Measurements from ENCODE around the gene FOXJ2. TPM values are rescaled to one million over a fixed set of nuclear protein-coding genes. Genes with fewer than 3 reads are reported as not detected.
"Not testable (repeated sequence)": the region's sequence is repeated elsewhere in the genome, so short reads cannot be mapped to it uniquely, and the experiment has no call there.

The FOXJ2 gene
- total and polyA plus RNA-seq, 2 donors (not counting 1 experiment from before 2014, with no cell fraction given), result 8.3 TPM

- Histone ChIP-seq H3K9me3 (ENCODE audit: control insufficient read depth, insufficient read depth, low read depth, low read length) (no peaks in the 10 kb centered on the region), H3K79me2 (ENCODE audit: control insufficient read depth, insufficient read depth, low read length) (peaks cover 40% of the 10 kb centered on the region), H3K36me3 (ENCODE audit: control insufficient read depth, insufficient read depth, low read length) (no peaks in the 10 kb centered on the region), H3K27me3 (ENCODE audit: control insufficient read depth, insufficient read depth, low read length) (no peaks in the 10 kb centered on the region), H3K4me3 (replicated peaks in 1 of 4; ENCODE audit: control extremely low read depth in 1 of 4, insufficient read depth in 1 of 4, low read depth in 3 of 4, low read length in 4 of 4) (peak overlapping the region; percentile 37 to 95 (median 72)), H4K20me1 (ENCODE audit: control insufficient read depth, extremely low read depth, insufficient read depth, low read length) (no peaks in the 10 kb centered on the region), H3K9ac (ENCODE audit: insufficient read depth, low read length) (peak overlapping the region; percentile 51), H3K4me1 (ENCODE audit: control insufficient read depth, extremely low read depth, insufficient read depth, low read length) (no peaks in the 10 kb centered on the region), H3K27ac (ENCODE audit: insufficient read depth, low read length) (peak overlapping the region; percentile 76), H2AFZ (ENCODE audit: low read length) (peak overlapping the region; percentile 90), H3K4me2 (ENCODE audit: extremely low read depth, insufficient read depth, low read length) (peak overlapping the region; percentile 85)
- TF ChIP-seq, protein P1, sequence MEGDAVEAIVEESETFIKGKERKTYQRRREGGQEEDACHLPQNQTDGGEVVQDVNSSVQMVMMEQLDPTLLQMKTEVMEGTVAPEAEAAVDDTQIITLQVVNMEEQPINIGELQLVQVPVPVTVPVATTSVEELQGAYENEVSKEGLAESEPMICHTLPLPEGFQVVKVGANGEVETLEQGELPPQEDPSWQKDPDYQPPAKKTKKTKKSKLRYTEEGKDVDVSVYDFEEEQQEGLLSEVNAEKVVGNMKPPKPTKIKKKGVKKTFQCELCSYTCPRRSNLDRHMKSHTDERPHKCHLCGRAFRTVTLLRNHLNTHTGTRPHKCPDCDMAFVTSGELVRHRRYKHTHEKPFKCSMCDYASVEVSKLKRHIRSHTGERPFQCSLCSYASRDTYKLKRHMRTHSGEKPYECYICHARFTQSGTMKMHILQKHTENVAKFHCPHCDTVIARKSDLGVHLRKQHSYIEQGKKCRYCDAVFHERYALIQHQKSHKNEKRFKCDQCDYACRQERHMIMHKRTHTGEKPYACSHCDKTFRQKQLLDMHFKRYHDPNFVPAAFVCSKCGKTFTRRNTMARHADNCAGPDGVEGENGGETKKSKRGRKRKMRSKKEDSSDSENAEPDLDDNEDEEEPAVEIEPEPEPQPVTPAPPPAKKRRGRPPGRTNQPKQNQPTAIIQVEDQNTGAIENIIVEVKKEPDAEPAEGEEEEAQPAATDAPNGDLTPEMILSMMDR (conservative IDR thresholded peaks at IDR 0.05 in 1 of 2, IDR thresholded peaks at IDR 0.05 in 1 of 2; ENCODE audit: low read depth in 1 of 2, low read length in 2 of 2), result no peak
- no peak for TF ChIP-seq EZH2 (IDR thresholded peaks at IDR 0.05; ENCODE audit: low read length, missing control alignments)
- DNase-seq (ENCODE audit: low read depth in 2 of 2), result no peak
These were observed 48.9 kb downstream of the FOXJ2 start for GRCh38 chr12:8081251-8081920.

GRCh38 chr12:8082808-8083100 is 50.2 kb downstream of the FOXJ2 start:
- Histone ChIP-seq H2AFZ (ENCODE audit: low read length) (no peak overlapping the region), H3K27ac (ENCODE audit: insufficient read depth, low read length) (peak overlapping the region; percentile 76), H3K9ac (ENCODE audit: insufficient read depth, low read length) (peak overlapping the region; percentile 51), H3K36me3 (ENCODE audit: control insufficient read depth, insufficient read depth, low read length) (no peaks in the 10 kb centered on the region), H4K20me1 (ENCODE audit: control insufficient read depth, extremely low read depth, insufficient read depth, low read length) (no peaks in the 10 kb centered on the region), H3K9me3 (ENCODE audit: control insufficient read depth, insufficient read depth, low read depth, low read length) (no peaks in the 10 kb centered on the region), H3K27me3 (ENCODE audit: control insufficient read depth, insufficient read depth, low read length) (no peaks in the 10 kb centered on the region), H3K79me2 (ENCODE audit: control insufficient read depth, insufficient read depth, low read length) (peaks cover 48% of the 10 kb centered on the region), H3K4me1 (ENCODE audit: control insufficient read depth, extremely low read depth, insufficient read depth, low read length) (no peaks in the 10 kb centered on the region), H3K4me3 (replicated peaks in 1 of 4; ENCODE audit: control extremely low read depth in 1 of 4, insufficient read depth in 1 of 4, low read depth in 3 of 4, low read length in 4 of 4) (peak overlapping the region; percentile 37 to 95 (median 72)), H3K4me2 (ENCODE audit: extremely low read depth, insufficient read depth, low read length) (peak overlapping the region; percentile 85)
- no peak for DNase-seq (ENCODE audit: low read depth in 2 of 2)
- TF ChIP-seq, protein P1 (conservative IDR thresholded peaks at IDR 0.05 in 1 of 2, IDR thresholded peaks at IDR 0.05 in 1 of 2; ENCODE audit: low read depth in 1 of 2, low read length in 2 of 2), result no peak
- TF ChIP-seq EZH2 (IDR thresholded peaks at IDR 0.05; ENCODE audit: low read length, missing control alignments), result no peak

- not testable (repeated sequence) for H3K4me3 ChIP-seq (replicated peaks in 1 of 4; ENCODE audit: control extremely low read depth in 1 of 4, insufficient read depth in 1 of 4, low read depth in 3 of 4, low read length in 4 of 4); H3K36me3 ChIP-seq (ENCODE audit: control insufficient read depth, insufficient read depth, low read length); H3K9me3 ChIP-seq (ENCODE audit: control insufficient read depth, insufficient read depth, low read depth, low read length); H3K9ac ChIP-seq (ENCODE audit: insufficient read depth, low read length); H4K20me1 ChIP-seq (ENCODE audit: control insufficient read depth, extremely low read depth, insufficient read depth, low read length); H3K4me2 ChIP-seq (ENCODE audit: extremely low read depth, insufficient read depth, low read length); DNase-seq (ENCODE audit: low read depth in 2 of 2); H3K27me3 ChIP-seq (ENCODE audit: control insufficient read depth, insufficient read depth, low read length); H2AFZ ChIP-seq (ENCODE audit: low read length); H3K4me1 ChIP-seq (ENCODE audit: control insufficient read depth, extremely low read depth, insufficient read depth, low read length); H3K27ac ChIP-seq (ENCODE audit: insufficient read depth, low read length)
- H3K79me2 ChIP-seq (ENCODE audit: control insufficient read depth, insufficient read depth, low read length), result peaks cover 58% of the 10 kb centered on the region
These were observed 51.8 kb downstream of the FOXJ2 start for GRCh38 chr12:8084351-8084750.

All from fibroblast of lung (primary cell).